WTC11 (cell line): ENCODE data around the gene LGALSL. TPM values are rescaled to one million over a fixed set of nuclear protein-coding genes. Genes with fewer than 3 reads are reported as not detected.
A peak's percentile ranks its signal among the peaks of the same experiment; 100 is the strongest.

Source experiments
- ATAC-seq: fragments of 200-7000 bp; cut with Tn5 transposase; 2 replicates; pipeline ENCODE4 v1.10.0; 2021; ENCODE audit warnings: mild to moderate bottlenecking, moderate library complexity
- CTCF ChIA-PET: fragments of 300-600 bp; sonication (Branson Sonifier 250); formaldehyde crosslinking; loops from one replicate; lab custom pipeline; 2021; ENCODE audit warnings: antibody characterized with exemption; lab: Charles Lee
- POLR2A ChIA-PET: fragments of 350-600 bp; sonication (Branson Sonifier 250); formaldehyde crosslinking; loops from one replicate; lab custom pipeline; 2021; ENCODE audit warnings: antibody characterized with exemption; lab: Charles Lee
- DNase-seq: peaks from one replicate; pipeline ENCODE4 v3.0.0; 2021; ENCODE audit warnings: low spot score
- H3K27ac Mint-ChIP-seq: 2 replicates; pipeline ENCODE4 v1.8.0; 2021; ENCODE audit warnings: mixed read lengths
- H3K27me3 Mint-ChIP-seq: 2 replicates; pipeline ENCODE4 v1.8.0; 2021; ENCODE audit warnings: low read depth, mild to moderate bottlenecking, moderate library complexity, mixed read lengths
- H3K36me3 Mint-ChIP-seq: 2 replicates; pipeline ENCODE4 v1.8.0; 2021; ENCODE audit warnings: mixed read lengths
- H3K4me1 Mint-ChIP-seq: 2 replicates; pipeline ENCODE4 v1.8.0; 2022; ENCODE audit warnings: mixed read lengths
- H3K4me3 Mint-ChIP-seq: 2 replicates; pipeline ENCODE4 v1.8.0; 2021; ENCODE audit warnings: mild to moderate bottlenecking, moderate library complexity, mixed read lengths
- H3K9me3 Mint-ChIP-seq: 2 replicates; pipeline ENCODE4 v1.8.0; 2021; ENCODE audit warnings: mixed read lengths
- ATF1 ChIP-seq: sonication (generic); formaldehyde crosslinking; IDR thresholded peaks from 2 replicates; pipeline ENCODE4 v1.8.1; 2023; ENCODE audit warnings: mild to moderate bottlenecking, moderate library complexity, missing genetic modification reagents
- FOXK1 ChIP-seq: sonication (generic); formaldehyde crosslinking; IDR thresholded peaks from 2 replicates; pipeline ENCODE4 v1.8.0; 2022; ENCODE audit warnings: mild to moderate bottlenecking, moderate library complexity, missing genetic modification reagents
- FOXP1 ChIP-seq: sonication (generic); formaldehyde crosslinking; IDR thresholded peaks from 2 replicates; pipeline ENCODE4 v1.8.0; 2022; ENCODE audit warnings: missing genetic modification reagents, mild to moderate bottlenecking, moderate library complexity, borderline replicate concordance
- HMGA2 ChIP-seq: fragments of 250-450 bp; sonication (Bioruptor Pico); IDR thresholded peaks from 2 replicates; pipeline ENCODE4 v1.4.0; 2021; ENCODE audit warnings: mild to moderate bottlenecking, moderate library complexity
- MYBL2 ChIP-seq: sonication (generic); formaldehyde crosslinking; IDR thresholded peaks from 2 replicates; pipeline ENCODE4 v1.8.1; 2023; ENCODE audit warnings: mild to moderate bottlenecking, moderate library complexity, missing genetic modification reagents
- NR1H2 ChIP-seq: sonication (generic); formaldehyde crosslinking; IDR thresholded peaks from 2 replicates; pipeline ENCODE4 v1.9.0; 2021; ENCODE audit warnings: mild to moderate bottlenecking, moderate library complexity, missing genetic modification reagents
- RELA ChIP-seq: sonication (generic); formaldehyde crosslinking; IDR thresholded peaks from 2 replicates; pipeline ENCODE4 v1.8.1; 2022; ENCODE audit warnings: missing genetic modification reagents, mild to moderate bottlenecking, borderline replicate concordance
- ZNF396 ChIP-seq: fragments of 250-450 bp; sonication (Bioruptor Pico); IDR thresholded peaks from 2 replicates; pipeline ENCODE4 v1.8.0; 2021; ENCODE audit warnings: mild to moderate bottlenecking, moderate library complexity, borderline replicate concordance
- ZNF423 ChIP-seq: fragments of 250-450 bp; sonication (Bioruptor Pico); IDR thresholded peaks from 2 replicates; pipeline ENCODE4 v2.1.2; 2022; ENCODE audit warnings: mild to moderate bottlenecking, moderate library complexity
- total RNA-seq: library from RNA; stranded (reverse); gene quantifications from 3 replicates; pipeline ENCODE4 v1.2.3, GENCODE V29; 2021
- TF ChIP-seq, protein P1 (sequence below): sonication (generic); formaldehyde crosslinking; IDR thresholded peaks from 2 replicates; pipeline ENCODE4 v1.8.1; 2023; ENCODE audit warnings: mild to moderate bottlenecking, missing genetic modification reagents
- TF ChIP-seq, protein P2 (sequence below): sonication (generic); formaldehyde crosslinking; IDR thresholded peaks from 2 replicates; pipeline ENCODE4 v1.8.1; 2023; ENCODE audit warnings: mild to moderate bottlenecking, moderate library complexity, missing genetic modification reagents
- TF ChIP-seq, protein P3 (sequence below): sonication (generic); formaldehyde crosslinking; IDR thresholded peaks from 2 replicates; pipeline ENCODE4 v1.8.0; 2022; ENCODE audit warnings: mild to moderate bottlenecking, missing genetic modification reagents
- TF ChIP-seq, protein P4 (sequence below): sonication (generic); formaldehyde crosslinking; IDR thresholded peaks from 2 replicates; pipeline ENCODE4 v1.8.0; 2022; ENCODE audit warnings: mild to moderate bottlenecking, missing genetic modification reagents
- TF ChIP-seq, protein P5 (sequence below): fragments of 200-600 bp; IDR thresholded peaks from 2 replicates; pipeline ENCODE4 v1.8.0; 2022; ENCODE audit warnings: antibody characterized with exemption
- TF ChIP-seq, protein P6 (sequence below): sonication (generic); formaldehyde crosslinking; conservative IDR thresholded peaks from 2 replicates; pipeline ENCODE4 v1.8.1; 2022; ENCODE audit warnings: mild to moderate bottlenecking, missing genetic modification reagents
- TF ChIP-seq, protein P7 (sequence below): sonication (generic); formaldehyde crosslinking; IDR thresholded peaks from 2 replicates; pipeline ENCODE4 v1.8.0; 2022; ENCODE audit warnings: mild to moderate bottlenecking, missing genetic modification reagents

LGALSL gene
- total RNA-seq, 1 experiment from 2014 or later, result 21.0 TPM

DNA sequence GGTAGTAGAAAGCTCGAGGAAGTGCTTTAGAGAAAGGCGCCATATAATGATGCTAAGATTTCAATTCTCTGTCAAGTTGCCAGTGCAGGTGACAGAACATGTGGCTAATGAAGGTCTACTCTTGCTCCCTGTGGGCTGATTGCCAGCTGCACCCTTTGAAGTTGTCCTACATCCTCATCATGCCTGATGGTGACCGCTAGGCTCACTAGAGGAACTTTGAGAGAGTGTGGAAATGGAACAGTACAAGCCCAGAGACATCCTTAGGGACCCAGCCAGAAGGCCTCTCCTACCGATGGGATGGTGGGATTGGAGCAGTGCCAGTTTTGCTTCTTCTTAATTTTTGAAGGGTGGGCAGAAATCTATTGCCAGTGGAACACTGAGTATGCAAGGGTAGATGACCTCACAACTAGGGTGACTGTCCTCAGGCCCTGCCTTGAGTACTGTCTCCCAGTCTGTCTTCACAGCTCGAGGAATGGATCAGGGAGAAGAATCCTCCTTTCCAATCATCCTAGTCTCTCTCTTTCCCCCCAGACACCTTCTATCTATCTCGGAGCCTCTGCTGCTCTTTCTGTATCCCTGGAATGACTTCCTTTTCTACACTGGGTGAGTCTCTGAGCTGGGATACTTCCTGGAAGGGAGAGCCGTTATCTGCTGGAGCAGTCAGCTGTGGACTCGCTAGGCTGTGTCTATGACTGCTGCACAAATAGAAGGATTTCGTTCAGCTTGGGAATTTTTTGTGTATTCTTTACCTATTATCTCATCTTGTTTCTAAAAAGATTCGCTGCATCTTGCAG lies 33.5 kb downstream of the LGALSL start:
- POLR2A ChIA-PET, result interaction anchor here (1.2 kb wide), 1 partner anchor 156 kb away, joined by 7 read pairs; no protein-coding TSS in a partner anchor
- Mint-ChIP-seq H3K36me3 (no peaks in the 10 kb centered on the region), H3K4me3 (no peak overlapping the region)
- TF ChIP-seq ZNF396 (CRISPR knock-in tag), result no peak
- TF ChIP-seq, protein P1, sequence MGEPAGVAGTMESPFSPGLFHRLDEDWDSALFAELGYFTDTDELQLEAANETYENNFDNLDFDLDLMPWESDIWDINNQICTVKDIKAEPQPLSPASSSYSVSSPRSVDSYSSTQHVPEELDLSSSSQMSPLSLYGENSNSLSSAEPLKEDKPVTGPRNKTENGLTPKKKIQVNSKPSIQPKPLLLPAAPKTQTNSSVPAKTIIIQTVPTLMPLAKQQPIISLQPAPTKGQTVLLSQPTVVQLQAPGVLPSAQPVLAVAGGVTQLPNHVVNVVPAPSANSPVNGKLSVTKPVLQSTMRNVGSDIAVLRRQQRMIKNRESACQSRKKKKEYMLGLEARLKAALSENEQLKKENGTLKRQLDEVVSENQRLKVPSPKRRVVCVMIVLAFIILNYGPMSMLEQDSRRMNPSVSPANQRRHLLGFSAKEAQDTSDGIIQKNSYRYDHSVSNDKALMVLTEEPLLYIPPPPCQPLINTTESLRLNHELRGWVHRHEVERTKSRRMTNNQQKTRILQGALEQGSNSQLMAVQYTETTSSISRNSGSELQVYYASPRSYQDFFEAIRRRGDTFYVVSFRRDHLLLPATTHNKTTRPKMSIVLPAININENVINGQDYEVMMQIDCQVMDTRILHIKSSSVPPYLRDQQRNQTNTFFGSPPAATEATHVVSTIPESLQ (CRISPR knock-in tag), result no peak
- TF ChIP-seq, protein P2, sequence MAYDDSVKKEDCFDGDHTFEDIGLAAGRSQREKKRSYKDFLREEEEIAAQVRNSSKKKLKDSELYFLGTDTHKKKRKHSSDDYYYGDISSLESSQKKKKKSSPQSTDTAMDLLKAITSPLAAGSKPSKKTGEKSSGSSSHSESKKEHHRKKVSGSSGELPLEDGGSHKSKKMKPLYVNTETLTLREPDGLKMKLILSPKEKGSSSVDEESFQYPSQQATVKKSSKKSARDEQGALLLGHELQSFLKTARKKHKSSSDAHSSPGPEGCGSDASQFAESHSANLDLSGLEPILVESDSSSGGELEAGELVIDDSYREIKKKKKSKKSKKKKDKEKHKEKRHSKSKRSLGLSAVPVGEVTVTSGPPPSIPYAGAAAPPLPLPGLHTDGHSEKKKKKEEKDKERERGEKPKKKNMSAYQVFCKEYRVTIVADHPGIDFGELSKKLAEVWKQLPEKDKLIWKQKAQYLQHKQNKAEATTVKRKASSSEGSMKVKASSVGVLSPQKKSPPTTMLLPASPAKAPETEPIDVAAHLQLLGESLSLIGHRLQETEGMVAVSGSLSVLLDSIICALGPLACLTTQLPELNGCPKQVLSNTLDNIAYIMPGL (CRISPR knock-in tag), result no peak
- no peak for TF ChIP-seq FOXK1 (CRISPR knock-in tag)
- TF ChIP-seq ATF1 (CRISPR knock-in tag), result no peak
- TF ChIP-seq, protein P3, sequence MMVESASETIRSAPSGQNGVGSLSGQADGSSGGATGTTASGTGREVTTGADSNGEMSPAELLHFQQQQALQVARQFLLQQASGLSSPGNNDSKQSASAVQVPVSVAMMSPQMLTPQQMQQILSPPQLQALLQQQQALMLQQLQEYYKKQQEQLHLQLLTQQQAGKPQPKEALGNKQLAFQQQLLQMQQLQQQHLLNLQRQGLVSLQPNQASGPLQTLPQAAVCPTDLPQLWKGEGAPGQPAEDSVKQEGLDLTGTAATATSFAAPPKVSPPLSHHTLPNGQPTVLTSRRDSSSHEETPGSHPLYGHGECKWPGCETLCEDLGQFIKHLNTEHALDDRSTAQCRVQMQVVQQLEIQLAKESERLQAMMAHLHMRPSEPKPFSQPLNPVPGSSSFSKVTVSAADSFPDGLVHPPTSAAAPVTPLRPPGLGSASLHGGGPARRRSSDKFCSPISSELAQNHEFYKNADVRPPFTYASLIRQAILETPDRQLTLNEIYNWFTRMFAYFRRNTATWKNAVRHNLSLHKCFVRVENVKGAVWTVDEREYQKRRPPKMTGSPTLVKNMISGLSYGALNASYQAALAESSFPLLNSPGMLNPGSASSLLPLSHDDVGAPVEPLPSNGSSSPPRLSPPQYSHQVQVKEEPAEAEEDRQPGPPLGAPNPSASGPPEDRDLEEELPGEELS, result no peak
- no peak for TF ChIP-seq RELA (CRISPR knock-in tag)
- no peak for TF ChIP-seq MYBL2 (CRISPR knock-in tag)
- TF ChIP-seq, all 79 proteins: peak for 0
- no peaks in the 10 kb centered on the region for H3K9me3 Mint-ChIP-seq
- CTCF ChIA-PET, result interaction anchor here (0.6 to 4.2 kb wide), 69 partner anchors 8 to 527 kb away, joined by 3 to 188 read pairs (median 5); partner anchors contain the start of genes AFTPH and LGALSL
- H3K27me3 Mint-ChIP-seq, result no peaks in the 10 kb centered on the region
- peaks cover 28% of the 10 kb centered on the region for H3K4me1 Mint-ChIP-seq
- no peak overlapping the region for H3K27ac Mint-ChIP-seq
- DNase-seq (no peak), ATAC-seq (peak; percentile 13)

DNA sequence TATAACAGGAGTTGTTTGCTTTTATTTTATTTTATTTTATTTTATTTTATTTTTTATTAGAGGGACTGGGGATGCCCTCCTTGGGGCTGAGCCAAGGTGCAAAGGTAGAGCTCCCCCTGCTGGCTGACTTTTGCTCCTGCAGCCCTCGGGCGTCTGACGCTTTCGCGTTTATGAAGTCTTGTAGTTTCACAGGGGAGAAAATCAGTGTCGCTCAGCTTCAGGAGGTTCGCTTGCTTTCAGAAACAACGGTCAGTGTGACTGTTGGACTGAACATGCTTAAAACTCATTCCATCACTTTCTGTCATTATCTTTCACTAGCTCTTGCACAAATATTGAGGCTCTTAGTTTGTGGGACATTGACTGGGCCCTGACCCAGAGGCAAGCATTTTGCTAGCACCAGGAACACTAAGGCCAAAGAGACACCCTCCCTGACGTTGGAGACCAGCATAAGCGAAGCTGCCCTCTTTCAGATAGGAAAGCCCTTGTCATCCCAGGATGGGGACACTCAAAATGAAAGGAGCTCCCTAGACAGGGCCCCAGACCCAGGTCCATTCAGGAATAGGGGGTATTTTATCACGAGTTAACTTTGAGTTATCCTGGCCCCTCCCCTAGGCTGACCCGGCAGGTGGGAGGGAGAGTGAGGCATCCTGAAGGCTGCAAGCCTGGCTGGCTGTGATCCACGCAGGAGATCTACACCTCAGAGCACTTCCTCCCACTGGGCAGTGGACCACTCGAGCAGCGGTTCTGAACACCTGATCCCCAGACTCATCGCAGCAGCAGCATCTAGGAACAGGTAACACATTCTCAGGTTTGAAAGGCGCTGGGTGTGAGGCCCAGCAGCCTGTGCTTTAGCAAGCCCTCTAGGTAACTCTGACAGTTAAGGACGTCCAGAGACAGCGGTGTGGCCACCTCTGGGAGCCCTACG lies 34.4 kb downstream of the LGALSL start:
- DNase-seq (peak; percentile 91), ATAC-seq (peak; percentile 82)
- Mint-ChIP-seq H3K27ac (no peak overlapping the region), H3K36me3 (no peaks in the 10 kb centered on the region), H3K27me3 (no peaks in the 10 kb centered on the region), H3K4me1 (peaks cover 31% of the 10 kb centered on the region), H3K4me3 (no peak overlapping the region), H3K9me3 (no peaks in the 10 kb centered on the region)
- TF ChIP-seq, protein P4, sequence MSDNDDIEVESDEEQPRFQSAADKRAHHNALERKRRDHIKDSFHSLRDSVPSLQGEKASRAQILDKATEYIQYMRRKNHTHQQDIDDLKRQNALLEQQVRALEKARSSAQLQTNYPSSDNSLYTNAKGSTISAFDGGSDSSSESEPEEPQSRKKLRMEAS (CRISPR knock-in tag), result no peak
- TF ChIP-seq, protein P5, sequence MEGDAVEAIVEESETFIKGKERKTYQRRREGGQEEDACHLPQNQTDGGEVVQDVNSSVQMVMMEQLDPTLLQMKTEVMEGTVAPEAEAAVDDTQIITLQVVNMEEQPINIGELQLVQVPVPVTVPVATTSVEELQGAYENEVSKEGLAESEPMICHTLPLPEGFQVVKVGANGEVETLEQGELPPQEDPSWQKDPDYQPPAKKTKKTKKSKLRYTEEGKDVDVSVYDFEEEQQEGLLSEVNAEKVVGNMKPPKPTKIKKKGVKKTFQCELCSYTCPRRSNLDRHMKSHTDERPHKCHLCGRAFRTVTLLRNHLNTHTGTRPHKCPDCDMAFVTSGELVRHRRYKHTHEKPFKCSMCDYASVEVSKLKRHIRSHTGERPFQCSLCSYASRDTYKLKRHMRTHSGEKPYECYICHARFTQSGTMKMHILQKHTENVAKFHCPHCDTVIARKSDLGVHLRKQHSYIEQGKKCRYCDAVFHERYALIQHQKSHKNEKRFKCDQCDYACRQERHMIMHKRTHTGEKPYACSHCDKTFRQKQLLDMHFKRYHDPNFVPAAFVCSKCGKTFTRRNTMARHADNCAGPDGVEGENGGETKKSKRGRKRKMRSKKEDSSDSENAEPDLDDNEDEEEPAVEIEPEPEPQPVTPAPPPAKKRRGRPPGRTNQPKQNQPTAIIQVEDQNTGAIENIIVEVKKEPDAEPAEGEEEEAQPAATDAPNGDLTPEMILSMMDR, result peak; percentile 94
- TF ChIP-seq FOXP1 (CRISPR knock-in tag) (0 out of 2 replicates have a peak, but pooled peaks have one; percentile 24), HMGA2 (CRISPR knock-in tag) (peak; percentile 22; the same call in 1 of the 2 replicates), NR1H2 (CRISPR knock-in tag) (no peak), ZNF423 (no peak)
- TF ChIP-seq, protein P6, sequence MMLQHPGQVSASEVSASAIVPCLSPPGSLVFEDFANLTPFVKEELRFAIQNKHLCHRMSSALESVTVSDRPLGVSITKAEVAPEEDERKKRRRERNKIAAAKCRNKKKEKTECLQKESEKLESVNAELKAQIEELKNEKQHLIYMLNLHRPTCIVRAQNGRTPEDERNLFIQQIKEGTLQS, result no peak
- TF ChIP-seq, protein P7, sequence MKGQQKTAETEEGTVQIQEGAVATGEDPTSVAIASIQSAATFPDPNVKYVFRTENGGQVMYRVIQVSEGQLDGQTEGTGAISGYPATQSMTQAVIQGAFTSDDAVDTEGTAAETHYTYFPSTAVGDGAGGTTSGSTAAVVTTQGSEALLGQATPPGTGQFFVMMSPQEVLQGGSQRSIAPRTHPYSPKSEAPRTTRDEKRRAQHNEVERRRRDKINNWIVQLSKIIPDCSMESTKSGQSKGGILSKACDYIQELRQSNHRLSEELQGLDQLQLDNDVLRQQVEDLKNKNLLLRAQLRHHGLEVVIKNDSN (CRISPR knock-in tag), result no peak
- CTCF ChIA-PET, result interaction anchor here (0.5 to 4.2 kb wide), 72 partner anchors 8 to 547 kb away, joined by 3 to 188 read pairs (median 5); partner anchors contain the start of genes AFTPH and LGALSL
- POLR2A ChIA-PET, result interaction anchor here (1.2 kb wide), 1 partner anchor 157 kb away, joined by 7 read pairs; no protein-coding TSS in a partner anchor
